ENCODE data around the gene KRTAP2-2.
"Not testable (repeated sequence)": the region's sequence is repeated elsewhere in the genome, so short reads cannot be mapped to it uniquely, and the experiment has no call there.

KRTAP2-2 gene

GRCh38 chr17:41055130-41055529 lies at the start of gene KRTAP2-2:
TSS of gene KRTAP2-2 (minus strand) at chr17:41055230. CDS start at chr17:41055211, 19 bp downstream.
- DNase-seq: not testable (repeated sequence)

- DNase-seq: not testable (repeated sequence)
Measured at GRCh38 chr17:41104386-41105038, 49.5 kb upstream of the KRTAP2-2 start.

- DNase-seq: no peak
Measured at GRCh38 chr17:41103896-41104295, 48.9 kb upstream of the KRTAP2-2 start.

- DNase-seq: no peak
Measured at GRCh38 chr17:41101586-41102259, 46.7 kb upstream of the KRTAP2-2 start, which contains the start of gene KRTAP4-16. TSS of gene KRTAP4-16 (minus strand) at chr17:41102209. CDS start at chr17:41102209, 0 bp downstream.

GRCh38 chr17:41099682-41100480 lies 44.9 kb upstream of the KRTAP2-2 start:
- DNase-seq: not testable (repeated sequence)

GRCh38 chr17:41098481-41098880 lies 43.5 kb upstream of the KRTAP2-2 start:
- DNase-seq: no peak

- DNase-seq: no peak
Measured at GRCh38 chr17:41098042-41098441, 43.0 kb upstream of the KRTAP2-2 start, which contains the start of gene KRTAP4-8. TSS of gene KRTAP4-8 (minus strand) at chr17:41098142. CDS start at chr17:41098084, 58 bp downstream.

GRCh38 chr17:41096055-41096454 lies 41.0 kb upstream of the KRTAP2-2 start:
- DNase-seq: no peak

GRCh38 chr17:41088760-41089352 lies 33.8 kb upstream of the KRTAP2-2 start:
- DNase-seq: not testable (repeated sequence)

GRCh38 chr17:41084100-41084856 lies 29.2 kb upstream of the KRTAP2-2 start, which contains the start of gene KRTAP4-7:
TSS of gene KRTAP4-7 (plus strand) at chr17:41084150. CDS start at chr17:41084207, 57 bp downstream.
- DNase-seq: not testable (repeated sequence)

- DNase-seq: not testable (repeated sequence)
Measured at GRCh38 chr17:41083427-41083826, 28.4 kb upstream of the KRTAP2-2 start.

- no peak for DNase-seq
Measured at GRCh38 chr17:41082626-41083025, 27.6 kb upstream of the KRTAP2-2 start.

GRCh38 chr17:41076788-41077187 lies 21.8 kb upstream of the KRTAP2-2 start:
- no peak for DNase-seq

- no peak for DNase-seq
Measured at GRCh38 chr17:41073676-41074075, 18.6 kb upstream of the KRTAP2-2 start.

GRCh38 chr17:41071606-41072360 lies 16.8 kb upstream of the KRTAP2-2 start:
- DNase-seq: no peak

- DNase-seq: no peak
Measured at GRCh38 chr17:41069031-41069430, 14.0 kb upstream of the KRTAP2-2 start.

- DNase-seq: no peak
Measured at GRCh38 chr17:41067281-41067680, 12.3 kb upstream of the KRTAP2-2 start.

GRCh38 chr17:41065829-41066624 lies 11.0 kb upstream of the KRTAP2-2 start, which contains the start of gene KRTAP2-4:
TSS of gene KRTAP2-4 (minus strand) at chr17:41065879. CDS start at chr17:41065845, 34 bp downstream.
- DNase-seq: no peak

- not testable (repeated sequence) for DNase-seq
Measured at GRCh38 chr17:41065016-41065689, 10.1 kb upstream of the KRTAP2-2 start.

- DNase-seq: no peak
Measured at GRCh38 chr17:41064301-41064700, 9.3 kb upstream of the KRTAP2-2 start.

All from stimulated activated CD4-positive, alpha-beta T cell treated with anti-CD3 and anti-CD28 coated beads, Interleukin-15, amount 100 ng/mL, for 24 hours (primary cell).